Kidney (tissue), 14 donors: ENCODE results near the gene MAPKAP1. TPM values are rescaled to one million over a fixed set of nuclear protein-coding genes. Genes with fewer than 3 reads are reported as not detected.

Experiments used
- DNase-seq, 5 donors: peaks; one replicate each; pipeline ENCODE4 v3.0.0-alpha.2; 2013 to 2020
- FAIRE-seq: peaks from 2 replicates; lab custom pipeline; 2012; peaks lifted over from hg19 to GRCh38; lab: Jason Lieb, UNC
- H3K27ac ChIP-seq, 2 donors: one replicate each; pipeline ENCODE4 v1.7.0; 2013; ENCODE audit warnings: low read depth in 2 of 2, low read length in 2 of 2, inconsistent platforms in 1 of 2
- H3K27me3 ChIP-seq: one replicate; pipeline ENCODE4 v1.7.1; 2013; ENCODE audit warnings: low read length, inconsistent platforms; ENCODE audit not compliant: control insufficient read depth, insufficient read depth
- H3K36me3 ChIP-seq, 3 donors: one replicate each; pipeline versions ENCODE4 v1.7.0 to v1.7.1; 2013; ENCODE audit warnings: low read length in 3 of 3, control low read depth in 1 of 3, inconsistent platforms in 1 of 3; ENCODE audit not compliant: insufficient read depth in 3 of 3, control insufficient read depth in 2 of 3
- H3K4me1 ChIP-seq, 3 donors: one replicate each; pipeline versions ENCODE4 v1.7.0 to v1.7.1; 2013; ENCODE audit warnings: low read length in 3 of 3, inconsistent platforms in 1 of 3, low read depth in 1 of 3; ENCODE audit not compliant: control insufficient read depth in 2 of 3, insufficient read depth in 2 of 3
- H3K4me3 ChIP-seq, 3 donors: one replicate each; pipeline versions ENCODE4 v1.7.0 to v1.8.1; 2013; ENCODE audit warnings: low read length in 3 of 3, control low read depth in 1 of 3, inconsistent platforms in 1 of 3
- H3K9ac ChIP-seq, 3 donors: one replicate each; pipeline versions ENCODE4 v1.7.0 to v1.7.1; 2013; ENCODE audit warnings: low read length in 3 of 3, control low read depth in 1 of 3, inconsistent platforms in 1 of 3
- H3K9me3 ChIP-seq, 3 donors: one replicate each; pipeline versions ENCODE4 v1.7.0 to v1.7.1; 2013; ENCODE audit warnings: low read length in 3 of 3, control low read depth in 1 of 3, inconsistent platforms in 1 of 3; ENCODE audit not compliant: control insufficient read depth in 2 of 3, insufficient read depth in 1 of 3
- intact Hi-C: fragments of 100-400 bp; cut with DNase I; formaldehyde crosslinking; loops from one replicate; pipeline ENCODE4 v1.11.1; 2022
- polyA plus RNA-seq: library from polyadenylated mRNA; stranded (reverse); fragments of 350-450 nt; fragmentation: Illumina TruSeq; extraction: RNeasy Lipid Tissue Mini Kit (QIAGEN cat#74804); gene quantifications from one replicate; pipeline ENCODE4 v1.2.3, GENCODE V29; 2014; ENCODE audit warnings: low read depth, low replicate concordance; ENCODE audit not compliant: insufficient read depth
- total RNA-seq: library from RNA; stranded (reverse); fragmentation: NEBNext Ultra II Directional; extraction: Animal tissue kit (Norgen Biotek cat#: 25700); gene quantifications from one replicate; pipeline ENCODE4 v1.2.1, GENCODE V29; 2021
- TF ChIP-seq, protein P1 (sequence below): IDR thresholded peaks from 3 replicates; pipeline ENCODE4 v1.5.1; 2012; ENCODE audit warnings: mild to moderate bottlenecking, moderate library complexity, borderline replicate concordance; ENCODE audit not compliant: insufficient read depth; ENCODE audit errors: extremely low read depth
- donor health status: control.
- donor health status: control.
- donor health status: control.
- donor health status: control.
- donor health status: control.
- donor health status: DM: yes; HTN: yes; CAD: no.
- donor health status: Normal renal cell carcinoma (clear cell type).

MAPKAP1 gene
- total and polyA plus RNA-seq, 2 donors from 2014 or later: 70.5 to 99.4 TPM

DNA sequence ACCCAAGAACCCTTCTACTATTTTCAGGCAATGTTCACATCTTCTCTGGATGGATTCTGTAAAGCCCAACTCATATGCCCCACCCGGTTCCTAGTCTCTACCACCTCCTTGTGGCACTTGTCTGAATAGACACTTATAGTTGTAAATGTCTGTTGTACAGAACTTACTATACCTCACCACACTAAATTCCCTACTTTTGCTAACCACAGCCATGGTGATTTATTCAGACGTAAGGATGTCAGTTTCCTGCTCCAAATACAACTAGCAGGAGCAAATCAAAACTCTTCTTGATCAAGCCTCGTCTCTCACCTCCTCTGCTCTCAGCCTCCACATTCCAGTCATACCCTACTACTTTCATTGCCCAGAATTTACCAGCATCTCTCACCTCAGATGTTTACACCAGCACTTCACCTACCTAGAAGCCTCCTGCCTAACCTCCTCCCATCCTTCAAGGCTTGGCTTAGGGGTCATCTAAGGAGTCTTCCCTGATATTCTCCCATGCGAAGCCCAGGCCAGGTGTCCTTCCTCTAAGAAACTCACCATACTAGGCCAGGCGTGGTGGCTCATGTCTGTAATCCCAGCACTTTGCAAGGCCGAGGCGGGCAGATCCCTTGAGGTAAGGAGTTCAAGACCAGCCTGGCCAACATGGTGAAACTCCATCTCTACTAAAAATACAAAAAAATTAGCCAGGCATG lies 75.5 kb downstream of the MAPKAP1 start:
- Histone ChIP-seq H3K9me3 (no peaks in the 10 kb centered on the region), H3K4me1 (peaks cover 0 to 15% (median 7%) of the 10 kb centered on the region in 3 donors), H3K9ac (no peak overlapping the region), H3K36me3 (no peaks in the 10 kb centered on the region), H3K27me3 (no peaks in the 10 kb centered on the region), H3K27ac (no peak overlapping the region), H3K4me3 (no peak overlapping the region)
- TF ChIP-seq, protein P1, sequence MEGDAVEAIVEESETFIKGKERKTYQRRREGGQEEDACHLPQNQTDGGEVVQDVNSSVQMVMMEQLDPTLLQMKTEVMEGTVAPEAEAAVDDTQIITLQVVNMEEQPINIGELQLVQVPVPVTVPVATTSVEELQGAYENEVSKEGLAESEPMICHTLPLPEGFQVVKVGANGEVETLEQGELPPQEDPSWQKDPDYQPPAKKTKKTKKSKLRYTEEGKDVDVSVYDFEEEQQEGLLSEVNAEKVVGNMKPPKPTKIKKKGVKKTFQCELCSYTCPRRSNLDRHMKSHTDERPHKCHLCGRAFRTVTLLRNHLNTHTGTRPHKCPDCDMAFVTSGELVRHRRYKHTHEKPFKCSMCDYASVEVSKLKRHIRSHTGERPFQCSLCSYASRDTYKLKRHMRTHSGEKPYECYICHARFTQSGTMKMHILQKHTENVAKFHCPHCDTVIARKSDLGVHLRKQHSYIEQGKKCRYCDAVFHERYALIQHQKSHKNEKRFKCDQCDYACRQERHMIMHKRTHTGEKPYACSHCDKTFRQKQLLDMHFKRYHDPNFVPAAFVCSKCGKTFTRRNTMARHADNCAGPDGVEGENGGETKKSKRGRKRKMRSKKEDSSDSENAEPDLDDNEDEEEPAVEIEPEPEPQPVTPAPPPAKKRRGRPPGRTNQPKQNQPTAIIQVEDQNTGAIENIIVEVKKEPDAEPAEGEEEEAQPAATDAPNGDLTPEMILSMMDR: peak; percentile 44
- intact Hi-C loops: no loop called here
- FAIRE-seq: no peak
- peak in 2 of 5 donors; percentile 44 to 66 for DNase-seq

DNA sequence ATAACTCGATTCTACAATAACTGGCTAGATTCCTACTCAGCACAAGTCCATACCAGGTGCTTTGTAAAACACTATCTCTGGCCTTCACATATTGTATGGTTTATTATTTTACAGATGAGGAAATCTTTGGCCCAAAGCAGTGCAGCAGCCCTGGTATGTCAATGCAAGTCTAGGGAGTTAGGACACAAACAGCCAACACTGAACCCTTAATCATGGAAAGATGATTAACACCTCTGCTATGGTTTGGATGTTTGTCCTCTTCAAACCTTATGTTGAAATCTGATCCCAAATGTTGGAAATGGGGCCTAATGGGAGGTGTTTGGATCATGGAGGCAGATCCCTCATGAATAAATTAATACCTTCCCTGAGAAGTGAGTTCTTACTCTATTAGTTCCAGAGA lies 76.6 kb downstream of the MAPKAP1 start:
- Histone ChIP-seq H3K4me3 (no peak overlapping the region), H3K4me1 (peaks cover 0 to 15% (median 7%) of the 10 kb centered on the region in 3 donors), H3K27me3 (no peaks in the 10 kb centered on the region), H3K27ac (no peak overlapping the region), H3K9me3 (no peaks in the 10 kb centered on the region), H3K9ac (no peak overlapping the region), H3K36me3 (no peaks in the 10 kb centered on the region)
- no peak for FAIRE-seq
- TF ChIP-seq, protein P1: no peak
- no peak for DNase-seq
- intact Hi-C loops: no loop called here

DNA sequence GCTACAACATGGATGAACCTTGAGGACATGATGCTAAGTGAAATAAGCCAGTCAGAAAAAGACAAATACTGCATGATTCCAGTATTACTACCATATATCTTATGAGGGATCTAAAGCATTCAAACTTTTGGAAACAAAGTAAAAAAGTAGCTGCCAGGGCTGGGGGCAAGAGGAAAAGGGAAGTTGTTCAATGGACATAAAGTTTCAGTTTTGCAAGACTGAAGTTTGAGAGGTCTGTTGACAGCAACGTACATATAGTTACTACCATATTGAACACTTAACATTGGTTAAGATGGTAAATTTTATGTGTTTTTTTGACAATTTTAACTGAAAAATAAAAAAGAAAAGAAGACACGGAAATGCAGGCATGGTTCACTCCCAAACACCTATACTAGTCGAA lies 77.6 kb downstream of the MAPKAP1 start:
- Histone ChIP-seq H3K27ac (no peak overlapping the region), H3K27me3 (no peaks in the 10 kb centered on the region), H3K9ac (no peak overlapping the region), H3K36me3 (no peaks in the 10 kb centered on the region), H3K4me3 (no peak overlapping the region), H3K9me3 (no peaks in the 10 kb centered on the region), H3K4me1 (peaks cover 0 to 15% (median 7%) of the 10 kb centered on the region in 3 donors)
- FAIRE-seq (no peak), DNase-seq (no peak)
- TF ChIP-seq, protein P1: no peak
- intact Hi-C loops: no loop called here
